ENCODE measurements around the gene SEMA4D.
"Not testable (repeated sequence)": the region's sequence is repeated elsewhere in the genome, so short reads cannot be mapped to it uniquely, and the experiment has no call there.

The SEMA4D gene

GRCh38 chr9:89358985-89359384 is 138.9 kb downstream of the SEMA4D start:
- no peak for DNase-seq (ENCODE audit: low read depth in 1 of 2, low spot score in 1 of 2)

DNA sequence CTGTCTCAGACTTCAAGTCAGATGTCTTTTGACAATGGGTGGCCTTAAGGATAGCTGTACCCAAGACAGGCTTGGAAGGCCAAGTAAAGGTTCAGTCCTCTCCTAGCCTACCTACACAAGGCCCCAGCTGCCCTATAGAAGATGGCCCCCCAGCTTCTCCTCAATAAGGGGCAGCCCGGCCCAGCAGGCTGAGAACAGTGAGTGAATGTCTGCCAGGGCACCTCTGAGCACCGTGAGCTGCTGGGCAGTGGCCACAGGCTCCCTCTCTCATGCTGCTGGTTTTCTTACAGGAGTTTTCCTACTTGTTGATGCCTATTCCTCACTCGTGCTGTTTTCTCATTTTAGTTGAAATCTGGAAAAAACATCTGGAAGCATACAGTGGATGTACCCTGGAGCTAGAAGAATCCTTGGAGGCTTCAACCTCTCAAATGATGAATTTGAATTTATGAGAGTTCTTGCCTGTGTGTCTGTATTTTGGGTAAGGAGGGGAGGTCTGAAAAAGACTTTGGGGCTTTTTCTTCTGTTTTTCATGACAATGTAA is 139.5 kb downstream of the SEMA4D start:
- no peak for DNase-seq (ENCODE audit: low read depth in 1 of 2, low spot score in 1 of 2)

DNA sequence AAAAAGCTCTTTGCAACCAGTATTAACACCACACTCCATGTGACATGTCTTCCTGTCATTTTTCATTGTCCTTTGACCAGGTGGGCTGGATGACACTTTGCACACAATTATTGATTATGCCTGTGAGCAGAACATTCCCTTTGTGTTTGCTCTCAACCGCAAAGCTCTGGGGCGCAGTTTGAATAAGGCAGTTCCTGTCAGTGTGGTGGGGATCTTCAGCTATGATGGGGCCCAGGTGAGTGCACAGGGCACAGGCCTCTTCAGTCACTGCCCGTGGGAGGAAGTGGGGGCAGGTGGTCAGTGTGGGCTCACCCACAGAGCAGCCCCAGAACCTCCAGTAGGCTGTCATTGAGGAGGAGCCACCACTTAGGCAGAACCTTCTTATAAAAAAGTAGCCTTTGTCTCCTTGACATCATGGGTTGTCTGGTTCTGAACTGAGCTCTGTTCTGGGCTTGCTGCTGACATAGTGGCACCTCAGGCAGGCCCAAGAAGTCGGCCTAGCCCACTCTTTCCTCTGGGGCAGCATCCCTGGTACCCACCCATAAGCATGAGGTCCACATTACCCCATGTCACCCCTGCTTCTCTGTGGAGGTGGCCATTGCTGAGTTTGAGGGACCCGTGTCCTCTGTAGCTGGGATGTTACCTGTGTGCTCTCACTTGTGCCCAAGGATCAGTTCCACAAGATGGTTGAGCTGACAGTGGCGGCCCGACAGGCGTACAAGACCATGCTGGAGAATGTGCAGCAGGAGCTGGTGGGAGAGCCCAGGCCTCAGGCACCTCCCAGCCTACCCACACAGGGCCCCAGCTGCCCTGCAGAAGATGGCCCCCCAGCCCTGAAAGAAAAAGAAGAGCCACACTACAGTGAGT is 140.3 kb downstream of the SEMA4D start:
- no peak for DNase-seq (ENCODE audit: low read depth in 1 of 2, low spot score in 1 of 2)

DNA sequence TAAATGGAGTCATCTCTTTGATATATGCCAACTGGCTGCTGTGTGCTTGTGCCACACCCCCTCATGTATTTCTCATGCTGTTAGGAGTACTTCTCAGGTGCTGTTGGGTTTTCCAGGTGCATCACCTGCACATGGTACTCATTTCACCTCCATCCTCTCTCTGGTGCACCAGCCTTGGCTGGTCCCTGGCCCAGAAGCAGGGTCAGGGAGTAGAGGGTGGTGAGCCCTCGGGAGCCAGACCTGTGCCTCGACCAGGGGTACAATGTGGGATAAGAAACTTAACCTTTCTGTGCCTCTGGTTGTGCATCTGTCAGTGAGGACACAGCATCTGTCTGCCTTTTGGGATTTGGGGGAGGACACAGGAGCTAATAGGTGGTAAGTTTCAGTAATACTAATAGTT is 141.1 kb downstream of the SEMA4D start:
- no peak for DNase-seq (ENCODE audit: low read depth in 1 of 2, low spot score in 1 of 2)

GRCh38 chr9:89354471-89354870 is 143.4 kb downstream of the SEMA4D start:
- no peak for DNase-seq (ENCODE audit: low read depth in 1 of 2, low spot score in 1 of 2)

- no peak for DNase-seq (ENCODE audit: low read depth in 1 of 2, low spot score in 1 of 2)
Measured at GRCh38 chr9:89353989-89354388, 143.9 kb downstream of the SEMA4D start.

DNA sequence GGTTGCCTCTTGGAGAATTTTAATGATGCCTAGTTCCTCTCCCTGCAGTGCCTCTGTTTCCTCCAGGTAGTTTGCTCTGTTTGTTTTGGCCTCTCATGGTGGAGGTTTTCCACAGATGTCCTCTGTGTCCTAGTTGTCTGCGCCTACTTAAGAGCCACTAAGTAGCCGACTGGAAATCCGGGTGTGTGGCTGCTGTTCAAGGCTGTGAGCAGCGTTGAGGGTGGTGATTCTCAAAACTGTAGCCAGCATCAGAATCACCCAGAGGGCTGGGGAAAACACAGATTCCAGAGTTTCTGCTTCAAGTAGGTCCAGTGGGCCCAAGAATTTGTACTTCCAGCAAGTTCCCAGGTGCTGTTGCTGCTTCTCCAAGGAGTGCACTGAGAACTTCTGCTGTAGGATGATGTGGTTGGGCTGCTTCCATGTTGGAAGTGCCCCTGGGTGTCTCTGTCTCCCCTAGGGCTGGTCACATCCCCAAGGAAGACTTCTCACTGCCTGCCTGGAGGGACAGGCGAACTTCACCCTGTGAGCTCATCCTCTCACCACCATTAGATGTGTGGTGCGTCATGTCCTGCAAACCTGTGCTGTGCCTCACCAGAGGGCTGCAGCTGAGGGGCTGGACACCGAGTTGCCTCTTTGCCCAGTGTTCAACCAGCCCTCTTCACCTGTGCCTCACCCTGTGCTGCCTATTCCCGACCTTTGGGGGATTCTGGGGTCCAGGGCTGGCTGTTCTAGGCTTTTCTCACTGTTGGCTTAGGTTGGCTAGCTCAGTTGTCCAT is 144.9 kb downstream of the SEMA4D start:
- no peak for DNase-seq (ENCODE audit: low read depth in 1 of 2, low spot score in 1 of 2)

- no peak for DNase-seq (ENCODE audit: low read depth in 1 of 2, low spot score in 1 of 2)
Measured at GRCh38 chr9:89352451-89352850, 145.5 kb downstream of the SEMA4D start.

- no peak for DNase-seq (ENCODE audit: low read depth in 1 of 2, low spot score in 1 of 2)
Measured at GRCh38 chr9:89351584-89352300, 146.2 kb downstream of the SEMA4D start.

DNA sequence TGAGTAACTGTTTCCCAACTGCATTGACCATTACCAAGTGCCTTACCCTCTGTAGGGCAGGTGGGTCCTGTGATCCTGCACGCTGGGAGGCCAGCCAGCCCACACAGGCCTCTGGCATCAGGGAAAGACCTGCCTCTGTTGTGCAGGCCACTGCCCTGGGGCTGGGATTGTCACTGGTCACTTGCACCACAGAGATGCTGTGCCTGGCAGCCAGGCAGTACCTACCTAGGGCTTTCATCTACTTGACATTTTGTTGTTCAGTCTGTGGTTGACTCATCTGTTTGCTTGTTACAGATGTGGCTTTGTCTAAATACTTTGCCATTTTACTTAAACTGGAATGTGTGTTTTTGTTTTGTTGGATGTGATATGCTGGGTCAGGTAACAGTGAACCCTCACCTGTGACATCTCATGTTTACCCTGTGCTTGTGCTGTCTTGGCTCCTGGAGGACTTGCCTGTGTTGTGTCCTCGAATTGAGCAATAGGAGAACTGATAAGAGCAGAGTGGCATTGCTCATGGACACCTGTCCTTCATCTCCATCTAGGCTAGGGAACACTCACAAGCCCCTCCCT is 146.8 kb downstream of the SEMA4D start:
- DNase-seq (ENCODE audit: low read depth in 1 of 2, low spot score in 1 of 2): no peak

- DNase-seq (ENCODE audit: low read depth in 1 of 2, low spot score in 1 of 2): no peak
Measured at GRCh38 chr9:89349607-89350006, 148.3 kb downstream of the SEMA4D start.

GRCh38 chr9:89347651-89348050 is 150.3 kb downstream of the SEMA4D start:
- no peak for DNase-seq (ENCODE audit: low read depth in 1 of 2, low spot score in 1 of 2)

DNA sequence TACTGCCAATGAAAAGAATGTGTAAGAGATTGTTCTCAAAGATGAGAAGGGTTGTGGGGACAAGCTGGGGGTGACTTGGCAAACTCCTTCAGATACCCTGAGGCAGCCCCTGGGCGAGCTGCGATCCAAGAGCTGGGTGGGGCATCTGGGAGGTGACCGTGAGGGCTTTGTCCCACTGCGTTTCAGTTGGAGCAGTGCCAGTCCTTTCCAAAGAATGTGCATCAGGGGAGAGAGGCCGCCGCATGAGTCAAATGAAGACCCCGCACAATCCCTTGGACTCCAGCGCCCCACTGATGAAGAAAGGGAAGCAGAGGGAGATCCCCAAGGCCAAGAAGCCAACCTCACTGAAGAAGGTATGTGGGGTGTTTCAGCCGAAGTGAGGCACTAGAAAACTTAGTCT is 151.2 kb downstream of the SEMA4D start:
- no peak for DNase-seq (ENCODE audit: low read depth in 1 of 2, low spot score in 1 of 2)

DNA sequence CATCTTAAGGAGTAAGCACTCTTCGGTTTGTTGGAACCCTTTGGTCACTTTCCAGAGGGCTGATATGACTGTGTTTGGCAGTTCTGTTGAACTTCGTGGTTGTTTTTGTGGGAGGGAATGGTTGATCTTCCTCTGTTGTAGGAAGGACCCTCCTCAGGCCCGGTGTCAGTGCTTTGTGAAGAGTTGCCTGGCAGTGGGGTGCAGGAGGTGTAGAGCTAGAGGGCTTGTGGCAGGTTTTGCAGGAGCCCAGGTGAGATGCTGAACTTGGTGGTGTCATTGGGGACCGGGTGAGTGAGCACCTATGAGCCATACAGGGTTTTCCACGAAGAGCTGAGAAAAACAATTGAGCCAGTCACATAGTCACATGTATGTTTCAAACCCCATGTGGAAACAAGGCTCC is 152.4 kb downstream of the SEMA4D start:
- no peak for DNase-seq (ENCODE audit: low read depth in 1 of 2, low spot score in 1 of 2)

DNA sequence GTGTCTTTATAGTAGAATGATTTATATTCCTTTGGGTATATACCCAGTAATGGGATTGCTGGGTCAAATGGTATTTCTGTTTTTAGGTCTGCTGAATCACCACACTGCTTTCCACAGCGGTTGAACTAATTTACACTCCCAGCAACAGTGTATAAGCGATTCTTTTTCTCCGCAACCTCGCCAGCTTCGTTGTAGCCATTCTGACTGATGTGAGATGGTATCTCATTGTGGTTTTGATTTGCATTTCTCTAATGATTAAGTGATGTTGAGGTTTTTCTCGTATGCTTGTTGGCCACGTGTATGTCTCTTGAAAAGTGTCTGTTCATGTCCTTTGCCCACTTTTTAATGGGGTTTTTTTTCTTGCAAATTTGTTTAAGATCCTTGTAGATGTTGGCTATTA is 154.1 kb downstream of the SEMA4D start:
- not testable (repeated sequence) for DNase-seq (ENCODE audit: low read depth in 1 of 2, low spot score in 1 of 2)

DNA sequence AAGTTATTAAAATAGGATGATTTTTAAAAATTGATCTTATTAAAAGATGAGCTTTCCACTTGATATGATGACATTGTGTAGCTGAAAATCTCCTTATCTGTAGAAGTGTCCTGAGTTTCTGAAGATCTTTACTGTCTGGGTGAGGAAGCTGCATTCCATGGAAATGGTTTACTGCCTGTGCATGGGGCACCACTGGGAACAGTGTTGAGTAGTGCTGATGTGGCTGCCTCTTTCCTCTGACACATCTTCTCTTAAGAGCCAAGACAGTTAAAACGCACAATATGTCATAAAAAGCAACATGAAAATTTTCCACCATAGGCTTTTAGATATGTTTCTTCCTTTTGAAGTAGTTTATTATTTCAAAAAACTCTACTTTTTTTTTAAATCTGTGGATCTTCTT is 155.0 kb downstream of the SEMA4D start:
- DNase-seq (ENCODE audit: low read depth in 1 of 2, low spot score in 1 of 2): no peak

- DNase-seq (ENCODE audit: low read depth in 1 of 2, low spot score in 1 of 2): no peak
Measured at GRCh38 chr9:89342213-89342612, 155.7 kb downstream of the SEMA4D start.

GRCh38 chr9:89340332-89340731 is 157.6 kb downstream of the SEMA4D start:
- DNase-seq (ENCODE audit: low read depth in 1 of 2, low spot score in 1 of 2): no peak

DNA sequence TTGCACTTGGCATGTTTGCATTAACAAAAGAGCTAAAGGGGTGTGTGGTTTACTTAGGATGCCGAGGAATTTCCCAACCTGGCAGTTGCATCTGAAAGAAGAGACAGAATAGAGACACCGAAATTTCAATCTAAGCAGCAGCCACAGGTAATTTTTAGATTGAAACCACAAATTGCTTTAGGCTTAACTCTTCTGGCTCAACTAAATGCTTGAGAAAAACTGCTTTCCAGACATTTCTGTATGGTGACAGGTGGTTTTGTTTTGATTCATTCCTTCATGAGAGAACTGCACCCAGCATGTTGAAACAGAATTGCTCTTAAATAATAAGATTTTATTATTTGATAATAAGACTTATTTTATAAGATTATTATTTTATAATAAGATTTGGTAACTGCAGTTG is 158.1 kb downstream of the SEMA4D start:
- DNase-seq (ENCODE audit: low read depth in 1 of 2, low spot score in 1 of 2): no peak

- DNase-seq (ENCODE audit: low read depth in 1 of 2, low spot score in 1 of 2): no peak
Measured at GRCh38 chr9:89330513-89330912, 167.4 kb downstream of the SEMA4D start.

DNA sequence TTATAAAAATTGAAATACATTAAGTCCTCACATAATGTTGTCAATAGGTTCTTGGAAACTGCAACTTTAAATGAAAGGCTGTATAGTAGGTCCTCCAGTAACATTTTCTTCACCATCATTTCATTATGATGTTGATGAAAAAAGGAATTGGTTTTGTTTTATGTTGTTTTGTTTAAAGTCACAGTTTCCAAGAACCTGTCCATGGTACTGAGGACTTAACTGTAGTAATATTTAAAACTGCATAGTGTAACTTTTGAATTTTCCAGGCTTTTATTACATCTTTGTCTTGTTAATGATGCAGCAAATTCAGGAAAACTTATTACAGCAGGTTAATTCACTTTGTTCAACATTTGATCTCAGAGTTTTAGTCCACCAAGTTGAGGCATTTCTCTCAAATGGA is 168.0 kb downstream of the SEMA4D start:
- DNase-seq (ENCODE audit: low read depth in 1 of 2, low spot score in 1 of 2): no peak

Data from stimulated activated CD4-positive, alpha-beta T cell treated with anti-CD3 and anti-CD28 coated beads, Interleukin-15, amount 100 ng/mL, for 1 hour (primary cell).